ENCODE results near the gene SULT1A2.
"Not testable (repeated sequence)": the region's sequence is repeated elsewhere in the genome, so short reads cannot be mapped to it uniquely, and the experiment has no call there.

SULT1A2 gene

GRCh38 chr16:28596840-28597691 is at the start of gene SULT1A2:
Gene SULT1A2 (minus strand): TSS chr16:28597050. CDS start chr16:28595930, 1,120 bp downstream.
- no peak for DNase-seq

DNA sequence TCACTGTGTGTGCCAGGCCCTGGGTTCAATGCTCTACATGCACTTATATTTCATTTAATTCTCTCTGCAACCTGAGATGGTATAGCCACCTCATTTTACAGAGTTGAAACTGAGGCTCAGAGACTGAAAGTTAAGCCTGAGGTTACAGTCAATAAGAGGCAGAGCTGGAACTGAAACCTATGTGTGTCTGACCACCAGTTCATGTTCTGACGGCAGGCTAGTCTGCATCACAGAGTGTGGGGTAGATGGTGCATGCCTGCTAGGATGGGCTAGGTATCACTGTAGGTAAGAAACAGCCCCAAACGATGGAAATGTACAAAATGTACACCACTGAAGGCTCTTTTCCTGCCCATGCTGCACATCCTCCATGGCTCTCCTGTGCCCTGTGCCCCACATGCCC is 43.1 kb upstream of the SULT1A2 start:
- not testable (repeated sequence) for DNase-seq

- DNase-seq: not testable (repeated sequence)
Observed at GRCh38 chr16:28638359-28638758, 41.5 kb upstream of the SULT1A2 start.

DNA sequence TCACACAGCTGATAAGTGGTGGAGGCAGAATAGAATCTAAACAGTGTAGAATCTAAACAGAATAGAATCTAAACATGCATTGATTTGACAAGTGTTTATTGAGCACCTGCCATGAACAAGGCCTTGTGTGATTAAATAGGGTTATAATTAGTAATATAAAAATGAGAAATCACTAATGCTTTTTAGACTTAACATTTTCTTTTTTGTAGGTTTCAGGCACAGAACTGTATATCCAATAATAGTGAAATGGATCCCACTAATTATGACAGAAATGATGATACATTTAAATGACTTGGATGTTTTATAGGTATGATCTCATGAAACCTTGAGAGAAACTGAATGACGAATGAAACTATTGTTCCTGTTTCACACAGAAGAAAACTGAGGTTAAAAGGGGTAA is 40.9 kb upstream of the SULT1A2 start, which contains the start of gene NPIPB8:
Gene NPIPB8, plus strand, starts transcription at position 301 of the 400 bp plus-strand sequence. CDS start 296 bp downstream, outside the sequence.
- DNase-seq: not testable (repeated sequence)

DNA sequence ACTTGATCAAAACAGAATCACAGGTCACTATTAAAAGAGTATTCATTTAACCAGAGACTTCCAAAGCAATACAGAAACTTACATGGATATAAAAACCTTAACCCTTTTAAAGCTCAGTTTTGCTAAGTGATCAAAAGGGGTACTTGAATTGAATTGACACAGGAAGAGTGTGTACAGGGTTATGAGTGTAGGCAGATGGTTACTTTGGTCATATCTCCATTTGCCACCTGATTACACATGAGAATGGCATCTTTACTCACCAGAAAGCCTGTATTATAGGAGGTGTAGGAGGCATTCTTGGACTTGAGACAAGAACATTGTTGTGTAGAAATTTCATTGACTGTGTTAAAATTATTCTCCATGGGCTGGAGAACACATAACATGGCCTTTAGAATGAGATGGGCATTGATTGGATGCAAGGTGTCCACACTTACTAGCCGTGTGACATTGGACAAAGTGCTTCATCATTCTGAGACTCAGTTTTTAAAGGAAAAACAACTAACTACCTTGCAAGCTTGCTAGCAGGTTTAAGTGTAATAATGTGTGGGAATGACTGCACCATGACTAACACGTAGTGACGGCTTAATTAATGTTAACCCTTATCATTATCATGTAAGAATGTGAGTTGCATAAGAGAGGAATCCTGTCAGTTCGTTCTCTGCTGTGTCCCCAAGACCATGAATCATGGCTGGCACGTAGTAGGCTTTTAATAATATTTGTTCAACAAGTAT is 39.4 kb upstream of the SULT1A2 start:
- DNase-seq: not testable (repeated sequence)

DNA sequence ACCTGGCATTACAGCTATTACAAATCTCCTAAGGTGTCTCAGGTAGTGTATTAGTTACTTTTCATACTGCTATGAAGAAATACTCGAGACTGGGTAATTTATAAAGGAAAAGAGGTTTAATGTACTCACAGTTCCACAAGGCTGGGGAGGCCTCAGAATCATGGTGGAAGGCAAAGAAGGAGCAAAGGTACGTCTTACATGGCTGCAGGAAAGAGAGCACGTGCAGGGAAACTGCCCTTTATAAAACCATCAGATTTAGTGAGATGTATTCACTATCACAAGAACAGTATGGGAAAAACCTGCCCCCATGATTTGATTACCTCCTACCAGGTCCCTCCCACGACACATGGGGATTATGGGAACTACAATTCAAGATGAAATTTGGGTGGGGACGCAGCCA is 34.1 kb upstream of the SULT1A2 start:
- not testable (repeated sequence) for DNase-seq

GRCh38 chr16:28623172-28623711 is 26.4 kb upstream of the SULT1A2 start:
- DNase-seq: peak; percentile 83

GRCh38 chr16:28622532-28623171 is 25.8 kb upstream of the SULT1A2 start:
- DNase-seq: not testable (repeated sequence)

DNA sequence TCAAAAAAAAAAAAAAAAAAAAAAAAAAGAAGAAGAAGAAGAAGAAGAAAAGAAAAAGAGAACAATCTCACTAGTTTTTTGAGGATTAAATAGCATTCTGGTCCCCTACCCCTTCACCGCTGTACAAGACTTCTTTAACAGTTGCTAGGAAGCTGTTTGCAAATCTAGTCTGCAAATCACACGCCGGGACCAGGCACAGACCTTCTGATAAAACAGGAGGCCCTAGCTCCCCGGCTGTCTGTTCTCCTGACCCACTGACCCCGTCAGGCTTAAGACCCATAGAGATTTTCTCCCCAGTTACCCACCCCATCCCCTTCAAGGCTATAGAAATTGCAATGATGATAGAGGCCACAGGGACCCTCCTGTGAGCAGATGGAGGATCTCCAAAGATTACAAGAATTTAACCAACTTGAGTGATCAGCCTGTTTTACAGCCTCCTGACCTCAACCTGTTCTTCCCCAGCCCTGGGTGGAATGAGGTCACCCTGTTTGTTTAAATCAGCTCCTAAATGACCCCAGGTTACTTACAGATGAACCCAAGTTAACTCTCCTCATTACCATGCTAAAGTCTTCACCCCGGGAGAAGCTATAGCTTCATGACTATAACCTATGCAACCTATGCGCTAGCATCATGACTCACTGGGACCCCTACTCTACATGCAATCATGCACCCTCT is 24.8 kb upstream of the SULT1A2 start:
- DNase-seq: no peak

GRCh38 chr16:28620316-28620715 is 23.5 kb upstream of the SULT1A2 start:
- DNase-seq: not testable (repeated sequence)

DNA sequence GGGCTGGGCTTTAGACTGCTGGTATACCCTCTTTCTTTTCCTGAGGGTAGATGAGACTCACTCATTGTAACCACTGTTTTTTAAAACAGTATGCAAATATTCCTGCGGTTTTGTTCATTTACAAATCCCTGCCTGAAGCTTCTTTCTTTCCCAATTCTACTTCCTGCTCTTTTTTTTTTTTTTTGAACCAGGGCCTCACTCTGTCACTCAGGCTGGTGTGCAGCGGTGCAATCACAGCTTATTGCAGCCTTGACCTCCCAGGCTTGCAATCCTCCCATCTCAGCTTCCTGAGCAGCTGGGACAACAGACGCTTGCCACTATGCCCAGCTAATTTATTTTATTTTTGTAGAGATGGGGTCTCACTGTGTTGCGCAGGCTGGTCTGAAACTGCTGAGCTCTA is 21.0 kb upstream of the SULT1A2 start:
- no peak for DNase-seq

GRCh38 chr16:28616636-28617035 is 19.8 kb upstream of the SULT1A2 start:
- no peak for DNase-seq

DNA sequence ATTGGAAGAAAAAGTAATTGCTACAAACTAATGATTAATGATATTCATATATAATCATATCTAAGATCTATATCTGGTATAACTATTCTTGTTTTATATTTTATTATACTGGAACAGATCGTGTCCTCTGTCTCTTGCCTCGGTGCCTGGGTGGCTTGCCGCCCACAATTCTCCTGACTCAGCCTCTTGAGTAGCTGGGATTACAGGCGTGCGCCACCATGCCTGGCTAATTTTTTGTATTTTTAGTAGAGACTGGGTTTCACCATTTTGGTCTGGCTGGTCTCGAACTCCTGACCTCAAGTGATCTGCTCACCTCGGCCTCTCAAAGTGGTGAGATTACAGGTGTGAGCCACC is 19.4 kb upstream of the SULT1A2 start:
- not testable (repeated sequence) for DNase-seq

DNA sequence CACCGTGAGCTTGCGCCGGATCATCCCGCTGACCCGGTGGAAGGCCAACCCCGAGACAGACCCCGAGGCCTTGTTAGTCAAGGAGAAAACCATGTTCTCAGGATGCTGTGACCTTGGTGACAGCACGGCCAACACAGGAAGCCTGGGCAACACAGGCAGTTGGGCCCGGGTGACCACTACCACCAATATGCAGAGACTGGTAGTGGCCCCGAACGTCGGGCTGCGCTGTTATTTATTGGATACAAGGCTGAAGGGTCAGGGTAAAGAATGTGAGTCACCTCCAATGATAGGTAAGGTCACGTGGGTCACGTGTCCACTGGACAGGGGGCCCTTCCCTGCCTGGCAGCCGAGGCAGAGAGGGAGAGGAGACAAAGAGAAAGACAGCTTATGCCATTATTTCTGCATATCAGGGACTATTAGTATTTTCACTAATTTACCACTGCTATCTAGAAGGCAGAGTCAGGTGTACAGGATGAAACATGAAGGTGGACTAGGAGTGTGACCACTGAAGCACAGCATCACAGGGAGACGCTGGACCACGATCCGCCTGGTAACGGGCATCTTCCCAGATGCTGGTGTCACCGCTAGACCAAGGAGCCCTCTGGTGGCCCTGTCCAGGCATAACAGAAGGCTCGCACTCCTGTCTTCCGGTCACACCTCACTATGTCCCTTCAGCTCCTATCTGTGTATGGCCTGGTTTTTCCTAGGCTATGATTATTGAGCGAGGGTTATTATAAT is 18.8 kb upstream of the SULT1A2 start:
- DNase-seq: peak; percentile 7

GRCh38 chr16:28614561-28614960 is 17.7 kb upstream of the SULT1A2 start:
- DNase-seq: not testable (repeated sequence)

GRCh38 chr16:28613912-28614311 is 17.1 kb upstream of the SULT1A2 start:
- not testable (repeated sequence) for DNase-seq

GRCh38 chr16:28612359-28613280 is 15.8 kb upstream of the SULT1A2 start:
- not testable (repeated sequence) for DNase-seq

GRCh38 chr16:28610595-28611191 is 13.8 kb upstream of the SULT1A2 start:
- no peak for DNase-seq

DNA sequence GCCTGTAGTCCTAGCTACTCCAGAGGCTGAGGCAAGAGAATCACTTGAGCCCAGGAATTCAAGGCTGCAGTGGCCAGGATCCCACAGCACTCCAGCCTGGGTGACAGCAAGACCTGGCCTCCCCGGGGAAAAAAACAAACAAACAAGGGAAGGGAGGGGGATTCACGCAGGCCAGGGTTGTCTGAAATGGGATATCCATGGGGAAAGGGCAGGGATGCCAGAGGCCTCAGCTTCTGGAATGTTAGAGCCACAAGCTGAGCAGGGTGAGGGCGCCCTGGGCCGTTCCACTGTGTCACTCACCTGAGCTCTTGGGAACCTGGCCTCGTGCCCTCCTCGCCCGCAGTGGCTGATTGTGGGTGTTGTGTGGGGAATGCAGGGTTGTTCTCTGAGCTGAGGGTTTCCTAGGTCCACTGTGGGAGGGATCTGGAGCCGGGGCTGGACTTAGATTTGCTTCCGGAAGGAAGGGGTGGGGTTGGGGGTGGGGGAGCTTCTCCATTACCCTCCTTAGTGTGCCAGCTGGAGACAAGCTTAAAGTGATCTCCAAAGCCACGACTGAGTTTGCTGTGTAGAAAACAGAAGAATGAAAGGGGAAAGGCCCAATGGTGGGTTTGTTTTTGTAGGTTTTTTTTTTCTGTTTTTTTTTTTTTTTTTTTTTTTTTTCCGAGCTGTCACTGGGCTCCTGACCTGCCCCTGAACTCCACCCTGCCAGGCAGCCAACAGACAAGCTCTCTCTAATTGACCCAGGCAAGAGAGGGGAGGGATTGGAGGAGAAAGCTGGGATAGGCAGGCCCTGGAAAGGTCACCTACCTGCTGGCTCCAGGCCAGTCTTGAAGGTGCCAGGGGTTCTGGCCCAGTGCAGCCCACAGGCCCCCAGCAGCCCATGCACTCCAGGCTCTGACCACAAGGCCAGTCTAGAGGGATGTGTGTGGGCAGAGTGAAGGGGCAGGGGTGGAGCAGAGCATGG is 13.1 kb upstream of the SULT1A2 start, which contains the start of gene SULT1A1:
Gene SULT1A1, minus strand, starts transcription at position 414 of the 964 bp plus-strand sequence. CDS start 1,189 bp downstream, outside the sequence.
- DNase-seq: no peak
